Body of pancreas (tissue), 4 donors: ENCODE results near the gene SLC25A4.

Experiments
- CTCF ChIP-seq, 7 experiments: fragments of 450-650 bp in 4 of 7; fragments of 200-600 bp in 3 of 7; sonication (generic) in 3 of 7; IDR thresholded peaks; one replicate each; pipeline ENCODE4 v1.5.1; 2016 to 2019; ENCODE audit warnings: antibody characterized with exemption in 7 of 7
- POLR2A ChIP-seq, 3 donors: fragments of 450-650 bp; IDR thresholded peaks; one replicate each; pipeline ENCODE4 v1.6.1; 2016; ENCODE audit warnings: antibody characterized with exemption in 3 of 3, mild to moderate bottlenecking in 2 of 3

- TF ChIP-seq CTCF (IDR thresholded peaks at IDR 0.05) (no peak), POLR2A (IDR thresholded peaks at IDR 0.05) (no peak)
These were observed 36.4 kb downstream of the SLC25A4 start for GRCh38 chr4:185179488-185179887.
